Suprapubic skin (tissue), 4 donors: ENCODE results near the gene ASS1.

Source experiments
- EP300 ChIP-seq: sonication (generic); formaldehyde crosslinking; IDR thresholded peaks from one replicate; pipeline ENCODE4 v1.6.1; 2017; ENCODE audit warnings: antibody characterized with exemption
- POLR2A ChIP-seq, 2 donors: fragments of 450-650 bp; IDR thresholded peaks; one replicate each; pipeline ENCODE4 v1.6.1; 2017; ENCODE audit warnings: antibody characterized with exemption in 2 of 2, mild to moderate bottlenecking in 2 of 2, moderate library complexity in 2 of 2
- POLR2AphosphoS5 ChIP-seq, 3 donors: sonication (generic); formaldehyde crosslinking; IDR thresholded peaks; one replicate each; pipeline ENCODE4 v1.6.1; 2017; ENCODE audit warnings: antibody characterized with exemption in 3 of 3
- TF ChIP-seq, protein P1 (sequence below), 2 donors: fragments of 200-600 bp in 1 of 2; fragments of 450-650 bp in 1 of 2; sonication (generic) in 1 of 2; IDR thresholded peaks; one replicate each; pipeline ENCODE4 v1.5.1; 2016 to 2019; ENCODE audit warnings: antibody characterized with exemption in 2 of 2, mild to moderate bottlenecking in 1 of 2, moderate library complexity in 1 of 2

- TF ChIP-seq, protein P1, sequence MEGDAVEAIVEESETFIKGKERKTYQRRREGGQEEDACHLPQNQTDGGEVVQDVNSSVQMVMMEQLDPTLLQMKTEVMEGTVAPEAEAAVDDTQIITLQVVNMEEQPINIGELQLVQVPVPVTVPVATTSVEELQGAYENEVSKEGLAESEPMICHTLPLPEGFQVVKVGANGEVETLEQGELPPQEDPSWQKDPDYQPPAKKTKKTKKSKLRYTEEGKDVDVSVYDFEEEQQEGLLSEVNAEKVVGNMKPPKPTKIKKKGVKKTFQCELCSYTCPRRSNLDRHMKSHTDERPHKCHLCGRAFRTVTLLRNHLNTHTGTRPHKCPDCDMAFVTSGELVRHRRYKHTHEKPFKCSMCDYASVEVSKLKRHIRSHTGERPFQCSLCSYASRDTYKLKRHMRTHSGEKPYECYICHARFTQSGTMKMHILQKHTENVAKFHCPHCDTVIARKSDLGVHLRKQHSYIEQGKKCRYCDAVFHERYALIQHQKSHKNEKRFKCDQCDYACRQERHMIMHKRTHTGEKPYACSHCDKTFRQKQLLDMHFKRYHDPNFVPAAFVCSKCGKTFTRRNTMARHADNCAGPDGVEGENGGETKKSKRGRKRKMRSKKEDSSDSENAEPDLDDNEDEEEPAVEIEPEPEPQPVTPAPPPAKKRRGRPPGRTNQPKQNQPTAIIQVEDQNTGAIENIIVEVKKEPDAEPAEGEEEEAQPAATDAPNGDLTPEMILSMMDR (IDR thresholded peaks at IDR 0.05) = no peak
- TF ChIP-seq POLR2AphosphoS5 (IDR thresholded peaks at IDR 0.05) (no peak), POLR2A (IDR thresholded peaks at IDR 0.05) (no peak), EP300 (no peak)
These were observed 25.2 kb upstream of the ASS1 start for GRCh38 chr9:130419521-130420035.
